Measurements from ENCODE around the gene LCA5.
"Not testable (repeated sequence)": the region's sequence is repeated elsewhere in the genome, so short reads cannot be mapped to it uniquely, and the experiment has no call there.

Gene LCA5

GRCh38 chr6:79538106-79538971 lies 1.1 kb upstream of the LCA5 start:
- no peaks in the 10 kb centered on the region for H3K9me3 ChIP-seq (ENCODE audit: control insufficient read depth, low read length)
- H3K4me3 ChIP-seq (ENCODE audit: extremely low read depth, insufficient read depth, low read length, poor library complexity, severe bottlenecking) = peak overlapping the region; percentile 71
- H3K27ac ChIP-seq (ENCODE audit: low read depth, low read length, severe bottlenecking) = no peak overlapping the region
- H3K36me3 ChIP-seq (ENCODE audit: control insufficient read depth, insufficient read depth, low read length) = peaks cover 15% of the 10 kb centered on the region
- WGBS, 2 experiments (ENCODE audit: insufficient coverage in 2 of 2) = 23 to 31% methylated on average over 4 to 5 of the region's 14 CpGs
- H3K4me1 ChIP-seq (ENCODE audit: control insufficient read depth, insufficient read depth, low read length, poor library complexity, severe bottlenecking) = peaks cover 3% of the 10 kb centered on the region

- peak overlapping the region; percentile 71 for H3K4me3 ChIP-seq (ENCODE audit: extremely low read depth, insufficient read depth, low read length, poor library complexity, severe bottlenecking)
- no peaks in the 10 kb centered on the region for H3K9me3 ChIP-seq (ENCODE audit: control insufficient read depth, low read length)
- H3K4me1 ChIP-seq (ENCODE audit: control insufficient read depth, insufficient read depth, low read length, poor library complexity, severe bottlenecking) = no peaks in the 10 kb centered on the region
- WGBS, 2 experiments (ENCODE audit: insufficient coverage in 2 of 2) = 0 to 3% methylated on average over 4 to 6 of the region's 9 CpGs
- peaks cover 9% of the 10 kb centered on the region for H3K36me3 ChIP-seq (ENCODE audit: control insufficient read depth, insufficient read depth, low read length)
- H3K27ac ChIP-seq (ENCODE audit: low read depth, low read length, severe bottlenecking) = peak overlapping the region; percentile 94
Observed at GRCh38 chr6:79536585-79536953, 661 bp downstream of the LCA5 start.

- H3K4me1 ChIP-seq (ENCODE audit: control insufficient read depth, insufficient read depth, low read length, poor library complexity, severe bottlenecking); H3K27ac ChIP-seq (ENCODE audit: low read depth, low read length, severe bottlenecking); H3K4me3 ChIP-seq (ENCODE audit: extremely low read depth, insufficient read depth, low read length, poor library complexity, severe bottlenecking); H3K9me3 ChIP-seq (ENCODE audit: control insufficient read depth, low read length); H3K36me3 ChIP-seq (ENCODE audit: control insufficient read depth, insufficient read depth, low read length): not testable (repeated sequence)
- WGBS, 2 experiments (ENCODE audit: insufficient coverage in 2 of 2) = no CpG with 5 or more reads among the region's 4 CpGs
Observed at GRCh38 chr6:79529567-79529966, 7.7 kb downstream of the LCA5 start.

GRCh38 chr6:79526897-79527296 lies 10.3 kb downstream of the LCA5 start:
- Histone ChIP-seq H3K4me1 (ENCODE audit: control insufficient read depth, insufficient read depth, low read length, poor library complexity, severe bottlenecking) (peaks cover 4% of the 10 kb centered on the region), H3K9me3 (ENCODE audit: control insufficient read depth, low read length) (no peaks in the 10 kb centered on the region), H3K36me3 (ENCODE audit: control insufficient read depth, insufficient read depth, low read length) (peaks cover 2% of the 10 kb centered on the region), H3K27ac (ENCODE audit: low read depth, low read length, severe bottlenecking) (no peak overlapping the region), H3K4me3 (ENCODE audit: extremely low read depth, insufficient read depth, low read length, poor library complexity, severe bottlenecking) (no peak overlapping the region)
- no CpG with 5 or more reads among the region's 1 CpG for WGBS, 2 experiments (ENCODE audit: insufficient coverage in 2 of 2)

GRCh38 chr6:79525272-79526100 lies 11.7 kb downstream of the LCA5 start:
- no peaks in the 10 kb centered on the region for H3K9me3 ChIP-seq (ENCODE audit: control insufficient read depth, low read length)
- H3K36me3 ChIP-seq (ENCODE audit: control insufficient read depth, insufficient read depth, low read length) = peaks cover 2% of the 10 kb centered on the region
- WGBS, 2 experiments (ENCODE audit: insufficient coverage in 2 of 2) = 74 to 88% methylated on average over 5 to 8 of the region's 12 CpGs
- peaks cover 4% of the 10 kb centered on the region for H3K4me1 ChIP-seq (ENCODE audit: control insufficient read depth, insufficient read depth, low read length, poor library complexity, severe bottlenecking)
- no peak overlapping the region for H3K4me3 ChIP-seq (ENCODE audit: extremely low read depth, insufficient read depth, low read length, poor library complexity, severe bottlenecking)
- peak overlapping the region; percentile 23 for H3K27ac ChIP-seq (ENCODE audit: low read depth, low read length, severe bottlenecking)

- Histone ChIP-seq H3K4me1 (ENCODE audit: control insufficient read depth, insufficient read depth, low read length, poor library complexity, severe bottlenecking) (peaks cover 4% of the 10 kb centered on the region), H3K9me3 (ENCODE audit: control insufficient read depth, low read length) (no peaks in the 10 kb centered on the region), H3K4me3 (ENCODE audit: extremely low read depth, insufficient read depth, low read length, poor library complexity, severe bottlenecking) (no peak overlapping the region), H3K27ac (ENCODE audit: low read depth, low read length, severe bottlenecking) (no peak overlapping the region), H3K36me3 (ENCODE audit: control insufficient read depth, insufficient read depth, low read length) (peaks cover 2% of the 10 kb centered on the region)
- WGBS, 2 experiments (ENCODE audit: insufficient coverage in 2 of 2) = 63 to 89% methylated on average over 1 to 3 of the region's 3 CpGs
Observed at GRCh38 chr6:79524065-79524464, 13.2 kb downstream of the LCA5 start.

GRCh38 chr6:79522609-79523008 lies 14.6 kb downstream of the LCA5 start:
- no peak overlapping the region for H3K27ac ChIP-seq (ENCODE audit: low read depth, low read length, severe bottlenecking)
- H3K36me3 ChIP-seq (ENCODE audit: control insufficient read depth, insufficient read depth, low read length) = peaks cover 2% of the 10 kb centered on the region
- no CpG with 5 or more reads among the region's 3 CpGs for WGBS, 2 experiments (ENCODE audit: insufficient coverage in 2 of 2)
- peaks cover 4% of the 10 kb centered on the region for H3K4me1 ChIP-seq (ENCODE audit: control insufficient read depth, insufficient read depth, low read length, poor library complexity, severe bottlenecking)
- no peaks in the 10 kb centered on the region for H3K9me3 ChIP-seq (ENCODE audit: control insufficient read depth, low read length)
- no peak overlapping the region for H3K4me3 ChIP-seq (ENCODE audit: extremely low read depth, insufficient read depth, low read length, poor library complexity, severe bottlenecking)

- no peaks in the 10 kb centered on the region for H3K36me3 ChIP-seq (ENCODE audit: control insufficient read depth, insufficient read depth, low read length)
- no peak overlapping the region for H3K4me3 ChIP-seq (ENCODE audit: extremely low read depth, insufficient read depth, low read length, poor library complexity, severe bottlenecking)
- peaks cover under 1% of the 10 kb centered on the region for H3K4me1 ChIP-seq (ENCODE audit: control insufficient read depth, insufficient read depth, low read length, poor library complexity, severe bottlenecking)
- no peak overlapping the region for H3K27ac ChIP-seq (ENCODE audit: low read depth, low read length, severe bottlenecking)
- no peaks in the 10 kb centered on the region for H3K9me3 ChIP-seq (ENCODE audit: control insufficient read depth, low read length)
- WGBS, 2 experiments (ENCODE audit: insufficient coverage in 2 of 2) = no CpG with 5 or more reads among the region's 1 CpG
Observed at GRCh38 chr6:79520534-79520933, 16.7 kb downstream of the LCA5 start.

GRCh38 chr6:79518842-79519241 lies 18.4 kb downstream of the LCA5 start:
- Histone ChIP-seq H3K4me1 (ENCODE audit: control insufficient read depth, insufficient read depth, low read length, poor library complexity, severe bottlenecking) (no peaks in the 10 kb centered on the region), H3K9me3 (ENCODE audit: control insufficient read depth, low read length) (no peaks in the 10 kb centered on the region), H3K36me3 (ENCODE audit: control insufficient read depth, insufficient read depth, low read length) (no peaks in the 10 kb centered on the region), H3K27ac (ENCODE audit: low read depth, low read length, severe bottlenecking) (no peak overlapping the region), H3K4me3 (ENCODE audit: extremely low read depth, insufficient read depth, low read length, poor library complexity, severe bottlenecking) (no peak overlapping the region)

- no CpG with 5 or more reads among the region's 1 CpG for WGBS, 2 experiments (ENCODE audit: insufficient coverage in 2 of 2)
- Histone ChIP-seq H3K27ac (ENCODE audit: low read depth, low read length, severe bottlenecking) (no peak overlapping the region), H3K9me3 (ENCODE audit: control insufficient read depth, low read length) (no peaks in the 10 kb centered on the region), H3K4me1 (ENCODE audit: control insufficient read depth, insufficient read depth, low read length, poor library complexity, severe bottlenecking) (no peaks in the 10 kb centered on the region), H3K36me3 (ENCODE audit: control insufficient read depth, insufficient read depth, low read length) (no peaks in the 10 kb centered on the region), H3K4me3 (ENCODE audit: extremely low read depth, insufficient read depth, low read length, poor library complexity, severe bottlenecking) (no peak overlapping the region)
Observed at GRCh38 chr6:79515436-79515835, 21.8 kb downstream of the LCA5 start.

- Histone ChIP-seq H3K27ac (ENCODE audit: low read depth, low read length, severe bottlenecking) (no peak overlapping the region), H3K9me3 (ENCODE audit: control insufficient read depth, low read length) (no peaks in the 10 kb centered on the region), H3K36me3 (ENCODE audit: control insufficient read depth, insufficient read depth, low read length) (no peaks in the 10 kb centered on the region), H3K4me1 (ENCODE audit: control insufficient read depth, insufficient read depth, low read length, poor library complexity, severe bottlenecking) (no peaks in the 10 kb centered on the region), H3K4me3 (ENCODE audit: extremely low read depth, insufficient read depth, low read length, poor library complexity, severe bottlenecking) (no peak overlapping the region)
- 90 to 100% methylated on average over 2 to 6 of the region's 6 CpGs for WGBS, 2 experiments (ENCODE audit: insufficient coverage in 2 of 2)
Observed at GRCh38 chr6:79513111-79513510, 24.1 kb downstream of the LCA5 start.
